Measurements from ENCODE around the gene PRKRIP1.

DNA sequence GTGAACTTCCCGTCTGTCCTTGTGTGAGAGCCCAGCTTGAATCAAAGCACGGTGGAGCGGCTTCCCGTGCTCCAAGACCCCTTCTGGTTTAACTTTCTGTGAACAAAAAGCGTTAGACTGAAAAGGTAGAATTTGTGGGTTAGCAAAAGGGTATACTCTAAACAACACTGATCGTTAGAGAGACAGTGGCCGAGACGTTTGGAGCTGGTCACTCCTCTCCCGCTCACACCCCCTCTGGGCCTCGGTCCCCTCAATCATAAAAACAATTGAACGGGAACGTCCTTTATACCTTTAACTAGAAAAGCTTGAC, 502 bp downstream of the PRKRIP1 start:
- TF ChIP-seq YY1 (tag by site-specific recombination; IDR thresholded peaks at IDR 0.05) (no peak), ZNF423 (tag by site-specific recombination; IDR thresholded peaks at IDR 0.05) (no peak)
- TF ChIP-seq, protein P1, sequence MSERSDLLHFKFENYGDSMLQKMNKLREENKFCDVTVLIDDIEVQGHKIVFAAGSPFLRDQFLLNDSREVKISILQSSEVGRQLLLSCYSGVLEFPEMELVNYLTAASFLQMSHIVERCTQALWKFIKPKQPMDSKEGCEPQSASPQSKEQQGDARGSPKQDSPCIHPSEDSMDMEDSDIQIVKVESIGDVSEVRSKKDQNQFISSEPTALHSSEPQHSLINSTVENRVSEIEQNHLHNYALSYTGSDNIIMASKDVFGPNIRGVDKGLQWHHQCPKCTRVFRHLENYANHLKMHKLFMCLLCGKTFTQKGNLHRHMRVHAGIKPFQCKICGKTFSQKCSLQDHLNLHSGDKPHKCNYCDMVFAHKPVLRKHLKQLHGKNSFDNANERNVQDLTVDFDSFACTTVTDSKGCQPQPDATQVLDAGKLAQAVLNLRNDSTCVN (tag by site-specific recombination; optimal IDR thresholded peaks at IDR 0.05), result no peak
- TF ChIP-seq, protein P2, sequence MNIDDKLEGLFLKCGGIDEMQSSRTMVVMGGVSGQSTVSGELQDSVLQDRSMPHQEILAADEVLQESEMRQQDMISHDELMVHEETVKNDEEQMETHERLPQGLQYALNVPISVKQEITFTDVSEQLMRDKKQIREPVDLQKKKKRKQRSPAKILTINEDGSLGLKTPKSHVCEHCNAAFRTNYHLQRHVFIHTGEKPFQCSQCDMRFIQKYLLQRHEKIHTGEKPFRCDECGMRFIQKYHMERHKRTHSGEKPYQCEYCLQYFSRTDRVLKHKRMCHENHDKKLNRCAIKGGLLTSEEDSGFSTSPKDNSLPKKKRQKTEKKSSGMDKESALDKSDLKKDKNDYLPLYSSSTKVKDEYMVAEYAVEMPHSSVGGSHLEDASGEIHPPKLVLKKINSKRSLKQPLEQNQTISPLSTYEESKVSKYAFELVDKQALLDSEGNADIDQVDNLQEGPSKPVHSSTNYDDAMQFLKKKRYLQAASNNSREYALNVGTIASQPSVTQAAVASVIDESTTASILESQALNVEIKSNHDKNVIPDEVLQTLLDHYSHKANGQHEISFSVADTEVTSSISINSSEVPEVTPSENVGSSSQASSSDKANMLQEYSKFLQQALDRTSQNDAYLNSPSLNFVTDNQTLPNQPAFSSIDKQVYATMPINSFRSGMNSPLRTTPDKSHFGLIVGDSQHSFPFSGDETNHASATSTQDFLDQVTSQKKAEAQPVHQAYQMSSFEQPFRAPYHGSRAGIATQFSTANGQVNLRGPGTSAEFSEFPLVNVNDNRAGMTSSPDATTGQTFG (tag by site-specific recombination; IDR thresholded peaks at IDR 0.05; ENCODE audit: borderline replicate concordance), result no peak
- TF ChIP-seq, protein P3, sequence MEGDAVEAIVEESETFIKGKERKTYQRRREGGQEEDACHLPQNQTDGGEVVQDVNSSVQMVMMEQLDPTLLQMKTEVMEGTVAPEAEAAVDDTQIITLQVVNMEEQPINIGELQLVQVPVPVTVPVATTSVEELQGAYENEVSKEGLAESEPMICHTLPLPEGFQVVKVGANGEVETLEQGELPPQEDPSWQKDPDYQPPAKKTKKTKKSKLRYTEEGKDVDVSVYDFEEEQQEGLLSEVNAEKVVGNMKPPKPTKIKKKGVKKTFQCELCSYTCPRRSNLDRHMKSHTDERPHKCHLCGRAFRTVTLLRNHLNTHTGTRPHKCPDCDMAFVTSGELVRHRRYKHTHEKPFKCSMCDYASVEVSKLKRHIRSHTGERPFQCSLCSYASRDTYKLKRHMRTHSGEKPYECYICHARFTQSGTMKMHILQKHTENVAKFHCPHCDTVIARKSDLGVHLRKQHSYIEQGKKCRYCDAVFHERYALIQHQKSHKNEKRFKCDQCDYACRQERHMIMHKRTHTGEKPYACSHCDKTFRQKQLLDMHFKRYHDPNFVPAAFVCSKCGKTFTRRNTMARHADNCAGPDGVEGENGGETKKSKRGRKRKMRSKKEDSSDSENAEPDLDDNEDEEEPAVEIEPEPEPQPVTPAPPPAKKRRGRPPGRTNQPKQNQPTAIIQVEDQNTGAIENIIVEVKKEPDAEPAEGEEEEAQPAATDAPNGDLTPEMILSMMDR (tag by site-specific recombination; IDR thresholded peaks at IDR 0.05), result no peak
